CD14-positive monocyte (primary cell): Measurements from ENCODE around the gene MORN4. TPM values are rescaled to one million over a fixed set of nuclear protein-coding genes. Genes with fewer than 3 reads are reported as not detected.

Source experiments
- DNase-seq, 3 donors: peaks; one replicate each; pipeline ENCODE4 v3.0.0-alpha.2; 2011 to 2022
- H2AFZ ChIP-seq: 2 replicates; pipeline ENCODE4 v1.6.0; 2012; ENCODE audit warnings: mild to moderate bottlenecking, low read depth, low read length, inconsistent platforms; ENCODE audit not compliant: insufficient read depth, poor library complexity, severe bottlenecking
- H3K27ac ChIP-seq, 2 donors: 1 replicate in 1 of 2; 2 replicates in 1 of 2; pipeline ENCODE4 v1.5.1; 2012 to 2013; ENCODE audit warnings: low read length in 2 of 2, control low read depth in 1 of 2, inconsistent platforms in 1 of 2, low read depth in 1 of 2, mild to moderate bottlenecking in 1 of 2
- H3K27me3 ChIP-seq, 2 donors: one replicate each; pipeline versions ENCODE4 v1.6.0 to v1.6.1; 2011 to 2013; ENCODE audit warnings: low read length in 2 of 2; ENCODE audit not compliant: control insufficient read depth in 2 of 2, insufficient read depth in 2 of 2
- H3K36me3 ChIP-seq, 2 donors: replicated peaks in 1 of 2; 1 replicate in 1 of 2; 2 replicates in 1 of 2; pipeline versions ENCODE4 v1.5.1 to v1.6.1; 2012 to 2013; ENCODE audit warnings: low read length in 2 of 2, control low read depth in 1 of 2, inconsistent platforms in 1 of 2, mild to moderate bottlenecking in 1 of 2; ENCODE audit not compliant: insufficient read depth in 2 of 2, control insufficient read depth in 1 of 2
- H3K4me1 ChIP-seq, 2 donors: 1 replicate in 1 of 2; 2 replicates in 1 of 2; pipeline versions ENCODE4 v1.5.1 to v1.6.1; 2012 to 2013; ENCODE audit warnings: low read length in 2 of 2, control low read depth in 1 of 2, inconsistent platforms in 1 of 2, mild to moderate bottlenecking in 1 of 2, moderate library complexity in 1 of 2; ENCODE audit not compliant: insufficient read depth in 2 of 2, control insufficient read depth in 1 of 2
- H3K4me2 ChIP-seq: replicated peaks from 2 replicates; pipeline ENCODE3; 2012; ENCODE audit warnings: low read length, moderate library complexity, mild to moderate bottlenecking; ENCODE audit not compliant: poor library complexity, severe bottlenecking; ENCODE audit errors: extremely low read depth
- H3K4me3 ChIP-seq, 3 experiments: fragments of 200-600 bp in 1 of 3; sonication (generic) in 1 of 3; replicated peaks in 1 of 3; 1 replicate in 2 of 3; 2 replicates in 1 of 3; pipeline ENCODE4 v1.5.1; 2011 to 2013; ENCODE audit warnings: low read length in 3 of 3, mild to moderate bottlenecking in 3 of 3, control low read depth in 2 of 3, low read depth in 2 of 3, inconsistent platforms in 1 of 3, moderate library complexity in 1 of 3
- H3K79me2 ChIP-seq: 2 replicates; pipeline ENCODE4 v1.6.0; 2012; ENCODE audit warnings: mild to moderate bottlenecking, control low read depth, inconsistent platforms, low read length, moderate library complexity; ENCODE audit not compliant: insufficient read depth
- H3K9ac ChIP-seq: 2 replicates; pipeline ENCODE4 v1.6.0; 2017; ENCODE audit warnings: low read length, mild to moderate bottlenecking; ENCODE audit not compliant: insufficient read depth, poor library complexity, severe bottlenecking
- H3K9me3 ChIP-seq, 2 donors: replicated peaks in 1 of 2; 1 replicate in 1 of 2; 2 replicates in 1 of 2; pipeline versions ENCODE4 v1.5.1 to v1.6.1; 2012 to 2013; ENCODE audit warnings: low read length in 2 of 2, control low read depth in 1 of 2; ENCODE audit not compliant: control insufficient read depth in 1 of 2, insufficient read depth in 1 of 2
- H4K20me1 ChIP-seq: 2 replicates; pipeline ENCODE4 v1.6.0; 2012; ENCODE audit warnings: mild to moderate bottlenecking, low read length, control low read depth, moderate library complexity; ENCODE audit not compliant: insufficient read depth
- H3K27ac Mint-ChIP-seq, 7 donors: one replicate each; pipeline ENCODE4 v1.8.0; 2020; ENCODE audit warnings: mild to moderate bottlenecking in 7 of 7, mixed read lengths in 7 of 7, moderate library complexity in 6 of 7, inconsistent platforms in 2 of 7
- H3K27me3 Mint-ChIP-seq, 3 donors: one replicate each; pipeline ENCODE4 v1.8.0; 2021 to 2022; ENCODE audit warnings: low read depth in 3 of 3, mild to moderate bottlenecking in 3 of 3, mixed read lengths in 3 of 3, moderate library complexity in 3 of 3, inconsistent platforms in 1 of 3
- H3K36me3 Mint-ChIP-seq, 2 donors: one replicate each; pipeline ENCODE4 v1.8.0; 2020; ENCODE audit warnings: mixed read lengths in 2 of 2, inconsistent platforms in 1 of 2, mild to moderate bottlenecking in 1 of 2
- H3K4me1 Mint-ChIP-seq: one replicate; pipeline ENCODE4 v1.8.0; 2020; ENCODE audit warnings: mild to moderate bottlenecking, mixed read lengths
- H3K4me3 Mint-ChIP-seq, 2 donors: one replicate each; pipeline ENCODE4 v1.8.0; 2020; ENCODE audit warnings: mild to moderate bottlenecking in 2 of 2, mixed read lengths in 2 of 2, moderate library complexity in 1 of 2
- H3K9me3 Mint-ChIP-seq, 7 donors: one replicate each; pipeline ENCODE4 v1.8.0; 2020 to 2022; ENCODE audit warnings: mixed read lengths in 7 of 7, mild to moderate bottlenecking in 6 of 7, moderate library complexity in 6 of 7, inconsistent platforms in 2 of 7
- CTCF ChIP-seq: fragments of 200-600 bp; IDR thresholded peaks from one replicate; pipeline ENCODE4 v1.8.0; 2022; ENCODE audit warnings: antibody characterized with exemption, mild to moderate bottlenecking
- WGBS: methylation state at CpG from one replicate; pipeline ENCODE4 v1.1.5; 2013; ENCODE audit warnings: missing lambda C conversion rate; ENCODE audit not compliant: insufficient coverage; 5-methylcytosine and 5-hydroxymethylcytosine counted together
- intact Hi-C, 2 donors: fragments of 100-400 bp; cut with micrococcal nuclease; formaldehyde crosslinking; loops; one replicate each; pipeline versions ENCODE4 v1.15.0 to v1.15.1; 2023
- polyA plus RNA-seq, 3 donors: library from polyadenylated mRNA; depleted of rRNA in 1 of 3; unstranded in 2 of 3; stranded (reverse) in 1 of 3; fragments of 300-500 nt in 2 of 3; fragments of >200 nt in 1 of 3; fragmentation: Illumina TruSeq in 2 of 3; gene quantifications; 1 replicate in 2 of 3; 2 replicates in 1 of 3; pipeline ENCODE4 v1.2.3, GENCODE V29; 2012 to 2021

The MORN4 gene
- polyA plus RNA-seq, 3 donors, result not detected

GRCh38 chr10:97659589-97659988 lies 26.3 kb upstream of the MORN4 start:
- H3K36me3 Mint-ChIP-seq, result peaks cover 77 to 82% of the 10 kb centered on the region in 2 donors
- peaks cover 4% of the 10 kb centered on the region for H3K4me1 Mint-ChIP-seq
- WGBS, result no CpG with 5 or more reads among the region's 1 CpG
- Histone ChIP-seq H3K79me2 (no peaks in the 10 kb centered on the region), H4K20me1 (no peaks in the 10 kb centered on the region), H3K4me2 (no peak overlapping the region), H3K9ac (no peak overlapping the region), H3K4me1 (peaks cover 0 to 5% of the 10 kb centered on the region in 2 donors), H3K27ac (no peak overlapping the region), H2AFZ (no peak overlapping the region), H3K27me3 (no peaks in the 10 kb centered on the region), H3K9me3 (no peaks in the 10 kb centered on the region), H3K4me3 (no peak overlapping the region), H3K36me3 (peaks cover 49 to 81% of the 10 kb centered on the region in 2 donors)
- no peaks in the 10 kb centered on the region for H3K9me3 Mint-ChIP-seq
- intact Hi-C loops, result no loop called here
- H3K27me3 Mint-ChIP-seq, result peaks cover 0 to under 1% (median 0%) of the 10 kb centered on the region in 3 donors
- H3K4me3 Mint-ChIP-seq, result no peak overlapping the region
- no peak for TF ChIP-seq CTCF
- DNase-seq, result no peak
- H3K27ac Mint-ChIP-seq, result no peak overlapping the region

GRCh38 chr10:97656777-97657176 lies 23.5 kb upstream of the MORN4 start:
- no peaks in the 10 kb centered on the region for H4K20me1 ChIP-seq
- 21% methylated on average over 3 of the region's 5 CpGs for WGBS
- Mint-ChIP-seq H3K4me3 (no peak overlapping the region), H3K9me3 (no peaks in the 10 kb centered on the region), H3K27ac (peak overlapping the region in 3 of 7 donors; percentile 18 to 74 (median 64)), H3K4me1 (peaks cover 24% of the 10 kb centered on the region), H3K36me3 (peaks cover 73 to 75% of the 10 kb centered on the region in 2 donors), H3K27me3 (peaks cover 0 to 1% (median 0%) of the 10 kb centered on the region in 3 donors)
- no peaks in the 10 kb centered on the region for H3K9me3 ChIP-seq
- no peaks in the 10 kb centered on the region for H3K27me3 ChIP-seq
- TF ChIP-seq CTCF, result no peak
- no peak overlapping the region for H3K4me2 ChIP-seq
- no peak overlapping the region for H2AFZ ChIP-seq
- DNase-seq, result no peak
- no peaks in the 10 kb centered on the region for H3K79me2 ChIP-seq
- H3K4me3 ChIP-seq, result no peak overlapping the region
- peaks cover 31 to 81% of the 10 kb centered on the region in 2 donors for H3K36me3 ChIP-seq
- peaks cover 14 to 25% of the 10 kb centered on the region in 2 donors for H3K4me1 ChIP-seq
- intact Hi-C loops, result no loop called here
- H3K27ac ChIP-seq, result peak overlapping the region in 1 of 2 donors; percentile 33
- H3K9ac ChIP-seq, result no peak overlapping the region
